ENCODE data around the gene CA10. TPM values are rescaled to one million over a fixed set of nuclear protein-coding genes. Genes with fewer than 3 reads are reported as not detected.

Gene CA10
- total and polyA plus RNA-seq, 2 experiments from 2014 or later: 0.33 TPM; not detected in 1

DNA sequence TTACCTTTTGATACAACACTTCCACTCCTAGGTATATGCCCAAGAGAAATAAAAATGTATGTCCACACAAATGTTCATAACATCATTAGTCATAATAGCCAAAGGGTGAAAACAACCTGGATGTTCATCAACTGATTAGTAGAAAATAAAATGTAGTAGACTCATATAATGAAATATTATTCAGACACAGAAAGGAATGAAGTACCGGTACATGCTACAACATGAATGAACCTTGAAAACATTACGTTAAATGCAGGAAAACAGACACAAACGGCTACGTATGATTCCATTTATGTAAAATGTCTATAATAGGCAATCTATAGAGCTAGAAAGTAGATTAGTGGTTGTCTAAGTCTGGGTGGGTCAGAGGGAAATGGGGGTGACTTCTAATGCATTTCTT, 358.5 kb downstream of the CA10 start:
- Histone ChIP-seq H4K20me1 (ENCODE audit: insufficient read depth, poor library complexity, severe bottlenecking) (no peaks in the 10 kb centered on the region), H3K79me2 (no peaks in the 10 kb centered on the region), H3K27me3 (peaks cover 4% of the 10 kb centered on the region), H3K9me2 (replicated peaks; ENCODE audit: insufficient read depth) (no peaks in the 10 kb centered on the region), H3K9me3 (ENCODE audit: low read depth) (no peaks in the 10 kb centered on the region), H3K4me1 (ENCODE audit: insufficient read depth) (peaks cover 7% of the 10 kb centered on the region), H3K4me2 (no peak overlapping the region), H3K4me3 (no peak overlapping the region), H3K36me3 (replicated peaks; ENCODE audit: insufficient read depth, low read depth) (no peaks in the 10 kb centered on the region), H2AFZ (no peak overlapping the region), H3K27ac (no peak overlapping the region)
- 94% methylated on average over 4 of the region's 4 CpGs for WGBS (ENCODE audit: low lambda C conversion rate, missing lambda C conversion rate)
- TF ChIP-seq EZH2 (IDR thresholded peaks at IDR 0.05; ENCODE audit: borderline replicate concordance) (no peak), EZH2phosphoT487 (IDR thresholded peaks at IDR 0.05; ENCODE audit: low read depth, severe bottlenecking, unreplicated experiment) (no peak), CTCF (IDR thresholded peaks at IDR 0.05; ENCODE audit: poor library complexity) (no peak)
- no peak for DNase-seq (ENCODE audit: low spot score)

- no peaks in the 10 kb centered on the region for H4K20me1 ChIP-seq (ENCODE audit: insufficient read depth, poor library complexity, severe bottlenecking)
- H3K36me3 ChIP-seq (replicated peaks; ENCODE audit: insufficient read depth, low read depth): no peaks in the 10 kb centered on the region
- no peaks in the 10 kb centered on the region for H3K79me2 ChIP-seq
- no peaks in the 10 kb centered on the region for H3K4me1 ChIP-seq (ENCODE audit: insufficient read depth)
- H3K4me2 ChIP-seq: no peak overlapping the region
- no peak overlapping the region for H2AFZ ChIP-seq
- no peaks in the 10 kb centered on the region for H3K9me2 ChIP-seq (replicated peaks; ENCODE audit: insufficient read depth)
- no peak overlapping the region for H3K4me3 ChIP-seq
- no peak for DNase-seq (ENCODE audit: low spot score)
- H3K27me3 ChIP-seq: peaks cover 4% of the 10 kb centered on the region
- no peaks in the 10 kb centered on the region for H3K9me3 ChIP-seq (ENCODE audit: low read depth)
- TF ChIP-seq EZH2 (IDR thresholded peaks at IDR 0.05; ENCODE audit: borderline replicate concordance) (no peak), EZH2phosphoT487 (IDR thresholded peaks at IDR 0.05; ENCODE audit: low read depth, severe bottlenecking, unreplicated experiment) (no peak), CTCF (IDR thresholded peaks at IDR 0.05; ENCODE audit: poor library complexity) (no peak)
- H3K27ac ChIP-seq: no peak overlapping the region
Measured at GRCh38 chr17:51799240-51799639, 359.3 kb downstream of the CA10 start.

GRCh38 chr17:51797150-51797549, 361.4 kb downstream of the CA10 start:
- WGBS (ENCODE audit: low lambda C conversion rate, missing lambda C conversion rate): 95% methylated on average over 14 of the region's 14 CpGs

More at GRCh38 chr17:51797150-51797549, 361.4 kb downstream of the CA10 start:
- no peaks in the 10 kb centered on the region for H3K27me3 ChIP-seq
- no peak overlapping the region for H3K27ac ChIP-seq
- no peak overlapping the region for H2AFZ ChIP-seq
- H3K79me2 ChIP-seq: no peaks in the 10 kb centered on the region
- H3K4me3 ChIP-seq: no peak overlapping the region
- no peak for DNase-seq (ENCODE audit: low spot score)
- H3K9me2 ChIP-seq (replicated peaks; ENCODE audit: insufficient read depth): no peaks in the 10 kb centered on the region
- H3K9me3 ChIP-seq (ENCODE audit: low read depth): no peaks in the 10 kb centered on the region
- H4K20me1 ChIP-seq (ENCODE audit: insufficient read depth, poor library complexity, severe bottlenecking): no peaks in the 10 kb centered on the region
- H3K4me1 ChIP-seq (ENCODE audit: insufficient read depth): no peaks in the 10 kb centered on the region
- no peak for TF ChIP-seq CTCF (IDR thresholded peaks at IDR 0.05; ENCODE audit: poor library complexity)
- no peak for TF ChIP-seq EZH2phosphoT487 (IDR thresholded peaks at IDR 0.05; ENCODE audit: low read depth, severe bottlenecking, unreplicated experiment)
- TF ChIP-seq EZH2 (IDR thresholded peaks at IDR 0.05; ENCODE audit: borderline replicate concordance): no peak
- no peak overlapping the region for H3K4me2 ChIP-seq
- no peaks in the 10 kb centered on the region for H3K36me3 ChIP-seq (replicated peaks; ENCODE audit: insufficient read depth, low read depth)
